Stomach (tissue), 9 donors: ENCODE data around the gene NUBPL. TPM values are rescaled to one million over a fixed set of nuclear protein-coding genes. Genes with fewer than 3 reads are reported as not detected.
"Not testable (repeated sequence)": the region's sequence is repeated elsewhere in the genome, so short reads cannot be mapped to it uniquely, and the experiment has no call there.

ENCODE experiments used
- DNase-seq, 2 donors: peaks; one replicate each; pipeline versions ENCODE4 v3.0.0 to v3.0.0-alpha.2; 2013 to 2019
- H3K27ac ChIP-seq, 5 donors: fragments of 200-600 bp in 4 of 5; sonication (generic) in 4 of 5; one replicate each; pipeline ENCODE4 v1.5.1; 2013 to 2019; ENCODE audit warnings: mild to moderate bottlenecking in 1 of 5, moderate library complexity in 1 of 5
- H3K27me3 ChIP-seq, 3 donors: fragments of 200-600 bp; sonication (generic); one replicate each; pipeline ENCODE4 v1.5.1; 2017 to 2019; ENCODE audit warnings: mixed run types in 1 of 3
- H3K36me3 ChIP-seq, 4 donors: fragments of 200-600 bp; sonication (generic); 1 replicate in 3 of 4; 2 replicates in 1 of 4; pipeline ENCODE4 v1.5.1; 2016 to 2019
- H3K4me1 ChIP-seq, 4 donors: fragments of 200-600 bp; sonication (generic); one replicate each; pipeline ENCODE4 v1.5.1; 2016 to 2019
- H3K4me3 ChIP-seq, 4 donors: fragments of 200-600 bp; sonication (generic) in 3 of 4; one replicate each; pipeline ENCODE4 v1.5.1; 2016 to 2019; ENCODE audit warnings: mild to moderate bottlenecking in 1 of 4
- H3K9me3 ChIP-seq, 4 donors: fragments of 200-600 bp; sonication (generic); one replicate each; pipeline ENCODE4 v1.5.1; 2016 to 2019
- CTCF ChIP-seq, 7 experiments: fragments of 450-650 bp in 4 of 7; fragments of 200-600 bp in 3 of 7; sonication (generic) in 3 of 7; IDR thresholded peaks; one replicate each; pipeline ENCODE4 v1.5.1; 2016 to 2019; ENCODE audit warnings: antibody characterized with exemption in 7 of 7, control low read depth in 2 of 7, mild to moderate bottlenecking in 1 of 7
- EP300 ChIP-seq: sonication (generic); formaldehyde crosslinking; IDR thresholded peaks from one replicate; pipeline ENCODE4 v1.6.1; 2017; ENCODE audit warnings: antibody characterized with exemption
- POLR2A ChIP-seq, 4 donors: fragments of 450-650 bp; IDR thresholded peaks; one replicate each; pipeline ENCODE4 v1.6.1; 2016; ENCODE audit warnings: antibody characterized with exemption in 4 of 4, control low read depth in 2 of 4, mild to moderate bottlenecking in 1 of 4, moderate library complexity in 1 of 4
- POLR2AphosphoS5 ChIP-seq, 3 donors: sonication (generic); formaldehyde crosslinking; IDR thresholded peaks; one replicate each; pipeline ENCODE4 v1.6.1; 2016; ENCODE audit warnings: antibody characterized with exemption in 3 of 3
- WGBS, 5 donors: extraction: QIAGEN DNeasy Blood & Tissue Kit in 3 of 5; methylation state at CpG; one replicate each; pipeline versions ENCODE4 v1.1.5 to v1.1.7; 2013 to 2018; 5-methylcytosine and 5-hydroxymethylcytosine counted together
- intact Hi-C: fragments of 100-400 bp; cut with DNase I; formaldehyde crosslinking; loops from one replicate; pipeline ENCODE4 v1.15.1; 2023; ENCODE audit warnings: low total_unique reads
- polyA plus RNA-seq, 3 donors: library from polyadenylated mRNA; stranded (reverse); fragments of 200-250 nt; gene quantifications; one replicate each; pipeline ENCODE4 v1.2.3, GENCODE V29; 2013
- total RNA-seq, 5 donors: library from RNA; depleted of rRNA; stranded (reverse); fragments of >200 nt; gene quantifications; one replicate each; pipeline versions ENCODE4 v1.1.0 to v1.2.3, GENCODE V29; 2014 to 2016
- donor health status: healthy with polysubstance abuse.
- donor health status: Bipolar disorder and iron deficiency.
- donor health status: healthy.

The NUBPL gene
- total and polyA plus RNA-seq, 8 donors = 0.58 to 25.7 (median 5.0) TPM

- intact Hi-C loops = no loop called here
- peaks cover 0 to 5% (median 0%) of the 10 kb centered on the region in 4 donors for H3K36me3 ChIP-seq
- H3K4me1 ChIP-seq = no peaks in the 10 kb centered on the region
- 59 to 94% (median 81%) methylated on average over 1 of the region's 1 CpG for WGBS, 5 donors
- peak in 1 of 2 donors; percentile 13 for DNase-seq
- no peaks in the 10 kb centered on the region for H3K27me3 ChIP-seq
- H3K27ac ChIP-seq = no peak overlapping the region
- TF ChIP-seq CTCF (IDR thresholded peaks at IDR 0.05) = no peak
- no peak for TF ChIP-seq EP300
- TF ChIP-seq POLR2AphosphoS5 (IDR thresholded peaks at IDR 0.05) = no peak
- TF ChIP-seq POLR2A (IDR thresholded peaks at IDR 0.05) = no peak
- H3K4me3 ChIP-seq = no peak overlapping the region
- no peaks in the 10 kb centered on the region for H3K9me3 ChIP-seq
Measured at GRCh38 chr14:31843361-31844091, 282.3 kb downstream of the NUBPL start.

- Histone ChIP-seq H3K27me3 (no peaks in the 10 kb centered on the region), H3K9me3 (peaks cover 0 to 6% (median 0%) of the 10 kb centered on the region in 4 donors), H3K27ac (no peak overlapping the region), H3K4me3 (no peak overlapping the region), H3K36me3 (peaks cover 0 to 16% (median 2%) of the 10 kb centered on the region in 4 donors), H3K4me1 (no peaks in the 10 kb centered on the region)
- TF ChIP-seq POLR2AphosphoS5 (IDR thresholded peaks at IDR 0.05) = no peak
- no peak for TF ChIP-seq EP300
- TF ChIP-seq CTCF (IDR thresholded peaks at IDR 0.05) = no peak
- no peak for TF ChIP-seq POLR2A (IDR thresholded peaks at IDR 0.05)
- intact Hi-C loops = no loop called here
- 70 to 94% (median 91%) methylated on average over 2 of the region's 2 CpGs for WGBS, 5 donors
- DNase-seq = no peak
Measured at GRCh38 chr14:31854508-31855075, 293.4 kb downstream of the NUBPL start.

GRCh38 chr14:31855262-31855661 lies 294.1 kb downstream of the NUBPL start:
- Histone ChIP-seq H3K27ac (no peak overlapping the region), H3K4me3 (no peak overlapping the region), H3K36me3 (peaks cover 0 to 16% (median 2%) of the 10 kb centered on the region in 4 donors), H3K27me3 (no peaks in the 10 kb centered on the region), H3K4me1 (no peaks in the 10 kb centered on the region), H3K9me3 (peaks cover 0 to 6% (median 0%) of the 10 kb centered on the region in 4 donors)
- intact Hi-C loops = no loop called here
- DNase-seq = no peak
- TF ChIP-seq CTCF (IDR thresholded peaks at IDR 0.05) (no peak), POLR2AphosphoS5 (IDR thresholded peaks at IDR 0.05) (no peak), POLR2A (IDR thresholded peaks at IDR 0.05) (no peak), EP300 (no peak)
- 81 to 90% (median 86%) methylated on average over 1 of the region's 1 CpG for WGBS, 5 donors

GRCh38 chr14:31856003-31856402 lies 294.8 kb downstream of the NUBPL start:
- intact Hi-C loops, H3K27ac ChIP-seq, H3K27me3 ChIP-seq, H3K4me3 ChIP-seq, H3K4me1 ChIP-seq, H3K9me3 ChIP-seq, DNase-seq: not testable (repeated sequence)
- H3K36me3 ChIP-seq = peaks cover 0 to 12% (median 0%) of the 10 kb centered on the region in 4 donors
- 87 to 98% (median 93%) methylated on average over 2 of the region's 2 CpGs for WGBS, 5 donors

GRCh38 chr14:31858868-31859267 lies 297.7 kb downstream of the NUBPL start:
- Histone ChIP-seq H3K4me1 (no peaks in the 10 kb centered on the region), H3K4me3 (no peak overlapping the region), H3K27ac (no peak overlapping the region), H3K27me3 (no peaks in the 10 kb centered on the region), H3K9me3 (peaks cover 0 to 6% (median 1%) of the 10 kb centered on the region in 4 donors), H3K36me3 (peaks cover 0 to 7% (median 0%) of the 10 kb centered on the region in 4 donors)
- intact Hi-C loops = no loop called here
- DNase-seq = no peak
- 61 to 89% (median 68%) methylated on average over 1 of the region's 1 CpG for WGBS, 5 donors
- TF ChIP-seq CTCF (IDR thresholded peaks at IDR 0.05) (no peak), EP300 (no peak), POLR2AphosphoS5 (IDR thresholded peaks at IDR 0.05) (no peak), POLR2A (IDR thresholded peaks at IDR 0.05) (no peak)
